GM19452 (cell line): ENCODE measurements around the gene TRIM44.
"Not testable (repeated sequence)": the region's sequence is repeated elsewhere in the genome, so short reads cannot be mapped to it uniquely, and the experiment has no call there.

Experiments
- ATAC-seq: cut with Tn5 transposase; IDR thresholded peaks from one replicate; pipeline ENCODE4 v1.9.1; 2021; ENCODE audit not compliant: unreplicated experiment

TRIM44 gene

GRCh38 chr11:35811783-35812182, 149.2 kb downstream of the TRIM44 start:
- no peak for ATAC-seq

GRCh38 chr11:35812828-35813227, 150.3 kb downstream of the TRIM44 start:
- ATAC-seq = no peak

GRCh38 chr11:35814081-35814695, 151.6 kb downstream of the TRIM44 start:
- ATAC-seq = no peak

GRCh38 chr11:35814720-35815305, 152.2 kb downstream of the TRIM44 start:
- ATAC-seq = no peak

- ATAC-seq = no peak
Measured at GRCh38 chr11:35815556-35816315, 153.2 kb downstream of the TRIM44 start.

GRCh38 chr11:35820614-35821013, 158.0 kb downstream of the TRIM44 start:
- ATAC-seq = no peak

GRCh38 chr11:35822815-35823495, 160.4 kb downstream of the TRIM44 start:
- ATAC-seq = no peak

- no peak for ATAC-seq
Measured at GRCh38 chr11:35823742-35824298, 161.2 kb downstream of the TRIM44 start.

- ATAC-seq = no peak
Measured at GRCh38 chr11:35825386-35825785, 162.8 kb downstream of the TRIM44 start.

- ATAC-seq = no peak
Measured at GRCh38 chr11:35826006-35826405, 163.4 kb downstream of the TRIM44 start.

GRCh38 chr11:35826949-35827348, 164.4 kb downstream of the TRIM44 start:
- ATAC-seq = no peak

- no peak for ATAC-seq
Measured at GRCh38 chr11:35836205-35836604, 173.6 kb downstream of the TRIM44 start.

- ATAC-seq = no peak
Measured at GRCh38 chr11:35838071-35838470, 175.5 kb downstream of the TRIM44 start.

- ATAC-seq = not testable (repeated sequence)
Measured at GRCh38 chr11:35838697-35839367, 176.3 kb downstream of the TRIM44 start.

- no peak for ATAC-seq
Measured at GRCh38 chr11:35839368-35840161, 177.0 kb downstream of the TRIM44 start.

GRCh38 chr11:35841733-35842132, 179.2 kb downstream of the TRIM44 start:
- no peak for ATAC-seq

GRCh38 chr11:35842958-35843357, 180.4 kb downstream of the TRIM44 start:
- no peak for ATAC-seq

GRCh38 chr11:35844579-35844978, 182.0 kb downstream of the TRIM44 start:
- ATAC-seq = no peak

- no peak for ATAC-seq
Measured at GRCh38 chr11:35845860-35846259, 183.3 kb downstream of the TRIM44 start.

GRCh38 chr11:35846874-35847273, 184.3 kb downstream of the TRIM44 start:
- no peak for ATAC-seq
